GM18502 (cell line): ENCODE measurements around the gene RBP3.

Experiments used
- ATAC-seq: cut with Tn5 transposase; IDR thresholded peaks from one replicate; pipeline ENCODE4 v1.9.1; 2021; ENCODE audit warnings: mild to moderate bottlenecking; ENCODE audit not compliant: unreplicated experiment, poor library complexity

Gene RBP3

DNA sequence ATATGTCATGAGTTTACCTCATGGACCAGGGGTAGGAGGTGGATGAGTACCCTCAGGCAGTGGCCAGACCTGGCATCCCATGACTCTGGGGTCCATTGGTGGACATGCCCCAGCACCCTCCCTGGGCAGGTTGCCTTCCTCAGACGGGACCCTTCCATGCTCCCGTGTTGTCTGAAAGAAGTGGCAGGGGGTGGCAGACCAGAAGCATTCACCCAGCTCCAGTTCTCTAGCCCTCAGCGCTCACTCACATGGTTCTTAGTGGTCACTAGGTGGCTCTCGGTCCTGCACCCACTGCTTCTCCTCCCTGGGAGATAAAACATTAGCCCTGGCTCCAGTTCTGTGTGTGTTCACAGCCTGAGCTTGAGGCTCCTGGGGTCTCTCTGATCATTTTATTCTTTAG lies 6.0 kb downstream of the RBP3 start:
- ATAC-seq, result no peak

DNA sequence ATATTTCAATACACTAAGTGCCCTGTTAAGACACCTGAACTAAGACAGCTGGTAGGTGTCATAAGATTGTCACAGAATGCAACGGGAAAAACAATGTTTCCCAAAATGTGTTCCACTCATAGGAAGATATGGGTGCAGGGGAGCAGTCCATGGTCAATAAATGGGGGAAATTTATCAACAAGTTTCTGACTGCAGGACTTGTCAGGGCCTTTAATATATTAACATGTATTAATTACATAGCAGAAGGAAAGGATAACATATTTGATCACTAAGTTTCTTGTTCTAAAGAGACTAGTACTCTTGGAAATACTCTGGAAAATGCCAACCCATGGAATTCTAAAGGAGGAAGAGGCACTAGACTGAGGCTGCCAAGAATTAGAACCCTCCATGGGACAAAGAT lies 6.7 kb downstream of the RBP3 start:
- no peak for ATAC-seq

DNA sequence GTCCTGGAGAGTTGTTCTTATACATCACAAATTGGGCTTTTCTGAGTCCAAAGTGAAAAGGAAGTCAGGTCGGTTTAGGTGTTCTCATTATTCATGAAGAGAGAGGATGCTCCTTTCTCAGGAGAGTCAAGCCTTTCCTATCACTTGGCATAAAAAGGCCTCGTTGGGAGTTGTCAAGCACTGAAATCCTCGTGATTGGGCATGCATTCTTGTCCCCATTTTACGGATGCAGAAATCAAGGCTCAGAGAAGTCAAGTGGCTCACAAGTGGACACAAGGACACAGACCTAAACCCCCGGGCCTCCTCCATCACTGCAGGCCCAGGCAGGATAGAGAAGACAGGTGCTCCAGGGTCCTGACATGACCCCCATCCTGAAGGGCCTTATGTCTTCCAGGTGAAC lies 8.5 kb downstream of the RBP3 start:
- no peak for ATAC-seq

DNA sequence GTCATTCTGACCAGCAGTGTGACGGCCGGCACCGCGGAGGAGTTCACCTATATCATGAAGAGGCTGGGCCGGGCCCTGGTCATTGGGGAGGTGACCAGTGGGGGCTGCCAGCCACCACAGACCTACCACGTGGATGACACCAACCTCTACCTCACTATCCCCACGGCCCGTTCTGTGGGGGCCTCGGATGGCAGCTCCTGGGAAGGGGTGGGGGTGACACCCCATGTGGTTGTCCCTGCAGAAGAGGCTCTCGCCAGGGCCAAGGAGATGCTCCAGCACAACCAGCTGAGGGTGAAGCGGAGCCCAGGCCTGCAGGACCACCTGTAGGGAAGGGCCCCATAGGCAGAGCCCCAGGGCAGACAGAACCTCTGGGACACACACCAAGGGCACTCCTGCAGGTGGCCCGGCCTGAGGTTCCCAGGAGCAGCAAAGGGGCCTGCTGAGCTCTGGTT lies 9.0 kb downstream of the RBP3 start:
- ATAC-seq, result no peak

DNA sequence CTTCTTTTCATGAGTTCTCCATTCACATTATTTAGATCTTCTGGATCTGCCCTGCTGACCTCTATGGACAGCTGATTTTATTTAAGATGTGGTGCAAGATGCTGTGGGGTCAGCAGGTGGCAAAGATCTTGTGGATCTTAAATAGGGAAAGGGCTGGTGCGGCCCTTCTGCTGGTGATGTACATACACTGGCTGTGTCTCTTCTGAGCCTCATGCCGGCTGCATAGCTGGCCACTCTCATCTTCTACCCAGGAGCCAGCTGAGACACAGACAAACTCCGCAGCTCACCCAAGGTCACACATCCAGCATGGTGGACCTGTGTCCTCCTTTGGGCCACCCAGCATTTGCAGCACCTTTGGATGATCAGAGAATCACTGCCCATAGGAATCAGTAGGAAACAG lies 9.7 kb downstream of the RBP3 start:
- ATAC-seq, result no peak

DNA sequence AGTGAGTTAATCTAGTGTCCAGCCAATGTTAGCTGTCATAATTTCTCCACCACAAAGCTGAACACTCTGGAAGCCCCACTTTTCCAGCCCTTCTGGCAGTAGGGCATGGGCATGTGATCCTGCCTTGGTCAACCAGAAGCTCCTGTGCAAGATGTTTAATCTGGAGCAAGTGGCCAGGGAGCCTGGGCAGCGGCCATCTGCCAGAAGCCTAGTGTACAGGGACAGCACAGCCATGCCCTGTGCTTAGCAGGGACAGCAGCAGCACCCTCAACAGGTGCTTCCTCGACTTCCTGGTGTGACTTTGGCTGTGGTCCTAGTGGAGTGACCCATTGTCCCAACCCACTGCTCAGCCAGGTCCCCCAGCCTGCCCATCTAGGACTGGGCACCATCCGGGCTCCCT lies 10.3 kb downstream of the RBP3 start:
- no peak for ATAC-seq

DNA sequence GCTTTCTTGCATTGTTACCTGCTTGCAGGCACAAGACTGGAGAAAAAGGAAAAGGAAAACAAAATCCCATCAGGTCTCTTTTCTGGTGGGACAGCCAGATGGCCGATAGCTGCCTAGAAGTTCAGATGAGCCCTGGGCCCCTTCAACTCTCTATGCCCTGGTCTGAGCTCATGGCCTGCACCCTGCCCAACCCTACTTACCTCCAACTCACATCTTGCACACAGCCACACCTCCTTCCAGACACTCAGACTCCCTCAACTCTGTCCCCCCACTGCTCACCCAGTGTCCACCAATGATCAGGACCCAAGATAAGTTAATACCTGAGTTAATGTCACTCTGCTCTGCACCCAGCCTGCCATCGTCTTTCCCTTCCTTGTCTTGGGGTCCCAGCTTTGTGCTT lies 10.9 kb downstream of the RBP3 start:
- no peak for ATAC-seq

DNA sequence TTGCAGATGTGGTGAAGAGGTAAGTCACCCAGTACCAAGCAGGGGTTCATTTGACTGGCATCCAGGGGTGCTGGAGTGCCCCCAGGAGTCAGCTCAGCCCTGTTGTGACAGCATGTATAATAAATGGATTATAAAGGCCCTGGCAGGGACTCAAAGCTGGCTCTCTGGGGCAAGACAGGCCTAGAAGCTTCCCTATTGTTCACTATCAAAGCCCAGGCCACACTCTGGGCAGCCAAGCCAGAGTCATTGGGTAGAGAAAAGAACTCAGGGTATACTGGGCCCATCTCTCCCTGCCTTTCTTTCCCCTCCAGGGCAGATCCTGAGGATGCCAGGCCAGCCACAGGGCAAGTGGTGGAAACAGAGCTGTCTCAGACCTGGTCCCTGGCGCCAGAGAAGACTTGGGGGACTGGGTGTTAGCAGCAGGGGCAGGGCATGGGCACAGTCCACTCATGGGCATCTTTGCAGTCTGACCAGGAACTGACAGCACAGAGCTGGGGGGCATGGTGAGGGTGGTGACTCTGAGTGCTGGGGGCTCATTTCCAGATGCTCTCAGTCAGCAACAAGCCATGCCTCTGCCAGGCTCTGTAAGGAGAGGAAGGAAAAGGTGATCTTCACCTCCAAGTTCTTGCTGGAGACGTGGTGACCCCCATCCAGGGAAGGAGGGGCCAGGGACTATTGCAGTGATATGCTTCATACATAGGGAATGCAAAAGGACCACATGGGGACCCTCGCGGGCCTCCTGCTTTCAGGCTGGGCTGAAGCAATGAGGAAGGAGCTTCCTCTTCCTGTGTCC lies 11.7 kb downstream of the RBP3 start:
- ATAC-seq, result no peak

DNA sequence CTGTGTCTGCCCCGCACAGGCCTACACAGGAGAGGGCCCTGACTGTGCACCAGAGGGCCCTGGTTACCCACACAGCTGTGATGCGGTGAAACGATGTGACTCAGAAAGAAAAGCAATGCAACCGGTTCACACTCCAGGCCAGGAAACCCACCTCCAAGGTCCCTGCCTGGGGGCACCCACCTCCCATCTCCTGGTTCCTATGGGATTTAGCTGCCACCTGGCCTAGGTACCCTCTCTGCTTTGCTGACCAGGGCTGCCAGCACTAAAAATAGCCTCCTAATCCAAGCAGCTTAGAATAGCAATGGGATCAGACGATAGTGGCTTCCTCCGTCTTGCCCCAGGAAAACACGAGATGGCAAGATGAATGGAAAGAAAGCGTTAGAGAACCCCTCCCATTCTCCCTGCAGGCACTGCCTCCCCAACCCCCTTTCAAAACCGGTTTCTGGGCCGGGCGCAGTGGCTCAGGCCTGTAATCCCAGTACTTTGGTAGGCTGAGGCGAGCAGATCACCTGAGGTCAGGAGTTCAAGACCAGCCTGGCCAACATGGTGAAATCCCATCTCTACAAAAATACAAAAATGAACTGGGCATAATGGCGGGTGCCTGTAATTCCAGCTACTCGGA lies 12.4 kb downstream of the RBP3 start:
- no peak for ATAC-seq

DNA sequence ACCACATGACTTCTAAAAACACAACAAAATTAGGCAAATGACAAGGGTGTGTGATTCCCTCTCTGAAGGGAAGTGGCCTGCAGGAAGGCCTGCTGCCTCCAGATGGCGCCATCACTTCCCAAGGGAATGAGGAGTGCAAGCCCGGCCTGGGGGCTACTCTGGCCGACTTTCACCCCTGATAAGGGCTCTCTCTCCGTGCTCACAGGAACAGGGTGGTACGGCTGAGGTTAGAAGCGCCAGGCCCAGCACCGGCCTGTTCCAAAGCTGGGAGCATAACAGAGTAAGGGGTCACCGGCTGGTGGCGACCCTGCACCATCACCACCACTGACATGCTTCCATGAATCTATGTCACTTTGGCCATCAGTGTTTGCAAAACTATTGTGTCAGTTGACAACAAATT lies 13.1 kb downstream of the RBP3 start:
- ATAC-seq, result no peak

DNA sequence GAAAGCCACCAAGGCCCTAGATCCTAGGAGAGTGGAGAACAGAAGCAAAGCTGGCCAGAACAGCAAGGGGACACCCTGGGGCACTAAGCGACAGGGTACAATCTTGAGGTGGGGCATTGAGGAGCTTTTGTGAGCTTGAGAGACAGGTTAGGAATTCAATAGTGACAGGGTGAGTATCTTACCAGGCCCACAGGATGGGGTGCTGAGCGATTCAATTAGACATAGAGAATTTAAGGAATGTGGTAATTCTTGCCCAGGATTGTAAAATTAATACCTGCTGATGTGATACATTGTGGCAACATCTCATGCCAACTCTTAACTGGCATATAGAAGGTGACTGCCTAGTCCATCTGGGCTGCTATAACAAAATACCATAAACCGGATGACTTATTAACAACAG lies 14.0 kb downstream of the RBP3 start:
- ATAC-seq, result no peak

DNA sequence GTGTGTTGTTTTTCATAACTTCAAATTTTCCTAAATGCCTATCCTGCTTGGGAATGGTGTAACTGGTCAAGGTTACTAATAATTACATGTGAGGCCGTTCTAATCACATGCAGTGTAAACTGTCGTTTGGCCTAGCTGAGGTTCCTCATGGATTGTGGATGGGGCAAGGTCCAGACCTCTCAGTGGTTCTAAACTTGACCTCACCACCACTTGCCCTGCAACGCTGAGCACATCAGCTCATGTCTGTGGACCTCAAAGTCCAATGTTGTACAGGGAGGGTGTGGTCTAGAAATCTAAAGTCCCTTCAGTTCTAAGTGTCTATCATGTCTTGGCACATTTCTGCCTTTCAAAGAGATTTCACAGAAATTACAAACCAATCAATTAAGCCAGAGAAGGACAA lies 15.6 kb downstream of the RBP3 start:
- ATAC-seq, result no peak

DNA sequence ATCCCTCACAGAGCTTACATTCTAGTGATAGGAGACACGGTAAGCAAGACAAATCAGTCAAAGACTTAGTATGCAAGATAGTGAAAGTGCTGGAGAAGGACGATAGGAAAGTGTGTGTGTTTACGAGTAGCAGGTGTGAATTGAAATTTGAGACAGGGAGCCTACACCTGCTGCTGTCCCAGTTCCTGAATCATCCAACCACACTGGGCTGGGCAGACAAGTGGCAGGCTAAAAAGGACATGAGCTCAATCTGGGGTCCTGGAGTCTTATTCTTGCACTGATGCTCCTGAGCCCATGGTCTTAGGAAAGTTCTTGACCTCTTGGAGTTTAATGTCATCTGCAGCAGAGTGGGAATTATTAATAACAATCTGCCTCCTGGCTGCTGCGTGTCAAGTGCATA lies 16.2 kb downstream of the RBP3 start:
- ATAC-seq, result no peak

DNA sequence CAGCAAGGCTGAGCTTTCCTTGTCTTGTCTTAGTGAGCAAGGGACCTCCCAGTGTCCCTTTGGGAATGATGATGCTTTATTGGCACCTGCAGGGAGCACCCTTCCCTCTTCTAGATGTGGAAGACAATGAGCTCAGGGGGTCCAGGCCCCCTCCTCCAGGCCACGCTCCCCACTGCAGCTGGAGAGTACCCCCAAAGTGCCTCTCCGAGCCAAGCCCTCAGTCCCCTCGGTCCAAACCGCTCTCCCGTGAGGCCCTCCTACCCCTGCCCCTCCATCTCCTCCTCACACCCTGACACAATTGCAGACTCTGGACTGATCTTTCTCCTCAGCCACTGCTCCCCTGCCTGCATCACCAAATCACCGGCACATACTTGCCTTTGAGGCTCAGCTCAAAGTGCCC lies 16.7 kb downstream of the RBP3 start:
- ATAC-seq, result no peak

DNA sequence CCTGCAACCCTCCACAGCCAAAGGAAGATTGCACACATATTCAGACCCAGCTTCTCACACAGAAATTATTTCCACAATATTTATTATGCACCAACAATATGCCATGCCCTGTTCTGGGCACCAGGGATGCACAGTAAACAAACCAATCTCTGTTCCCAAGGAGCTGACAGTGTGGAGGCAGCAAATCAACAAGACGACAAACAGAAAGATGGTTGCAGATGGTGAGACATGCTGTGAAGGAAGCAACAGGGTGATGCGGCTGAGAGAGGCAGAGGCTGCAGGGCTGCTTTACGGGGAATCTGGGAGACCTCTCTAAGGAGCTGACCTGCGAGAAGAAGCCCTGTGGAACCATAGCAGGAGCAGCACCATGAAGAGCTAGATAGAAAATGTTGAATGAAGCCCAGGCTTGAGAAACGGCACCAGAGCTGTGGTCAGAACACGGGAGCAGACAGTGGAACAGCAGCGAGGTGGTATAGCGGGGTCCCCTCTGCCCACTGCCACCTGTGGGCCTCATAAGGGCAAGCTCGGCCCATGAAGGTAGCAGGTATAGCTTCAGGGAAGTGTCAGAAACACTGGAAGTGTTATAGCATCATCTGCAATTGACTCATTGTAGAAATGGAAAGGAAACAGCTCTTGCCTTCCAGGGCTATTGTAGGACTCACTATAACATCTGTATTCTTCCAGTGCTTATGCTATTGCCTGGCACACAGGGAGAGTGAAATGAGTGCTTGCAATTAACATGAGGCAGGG lies 17.4 kb downstream of the RBP3 start:
- ATAC-seq, result no peak

DNA sequence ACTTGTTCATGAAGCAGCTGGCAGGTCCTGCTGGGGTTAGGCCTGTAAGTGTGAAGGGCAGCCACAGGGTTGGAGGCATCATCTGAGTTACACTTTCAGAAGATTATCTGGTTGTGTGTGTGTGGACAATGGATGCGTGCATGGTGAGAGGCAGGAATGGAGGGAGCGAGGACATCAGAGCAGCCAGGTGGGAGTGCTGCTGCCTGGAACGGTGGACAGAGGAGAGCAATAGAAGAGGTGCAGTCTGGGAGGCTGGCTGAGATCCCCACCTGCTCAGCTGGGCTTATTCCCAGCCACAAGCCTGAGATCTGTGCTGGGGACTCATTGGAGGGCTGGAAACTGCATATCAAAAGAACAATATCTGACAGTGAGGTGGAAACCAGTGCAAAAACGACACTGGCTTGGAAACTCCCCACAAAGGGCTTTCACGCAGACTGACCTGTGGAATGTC lies 18.0 kb downstream of the RBP3 start:
- ATAC-seq, result no peak

DNA sequence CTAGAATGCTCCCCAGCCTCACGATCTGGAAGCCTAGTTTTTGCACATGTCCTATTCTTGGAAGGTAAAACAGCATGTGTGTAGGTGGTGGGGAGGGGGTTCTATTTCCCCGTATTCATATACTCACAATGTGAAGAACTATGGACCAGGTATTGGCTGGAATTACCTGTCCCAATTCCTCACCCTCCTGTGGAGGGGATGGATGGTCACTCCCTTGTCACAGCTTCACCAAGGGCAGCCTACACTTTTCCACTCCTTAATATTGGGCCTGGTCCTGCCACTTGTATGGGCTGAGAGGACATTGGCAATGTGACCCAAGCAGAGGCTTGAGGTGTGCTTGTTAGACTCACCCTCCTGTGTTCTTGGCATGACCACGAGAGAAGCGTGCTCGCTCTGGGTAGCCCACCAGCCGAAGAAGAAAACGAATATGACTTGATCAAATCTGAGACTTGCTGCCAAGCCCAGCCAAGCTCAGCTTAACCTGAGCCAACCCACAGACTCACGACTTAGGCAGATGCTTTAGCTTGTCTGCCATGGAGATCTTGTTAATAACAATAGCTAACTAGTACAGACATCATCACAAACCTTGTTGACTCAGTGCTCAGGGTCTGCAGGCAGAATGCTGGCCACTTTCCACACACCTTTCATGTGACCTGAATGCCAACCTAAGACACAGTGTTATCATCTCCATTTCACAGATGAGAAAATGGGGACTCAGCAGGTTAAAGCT lies 18.7 kb downstream of the RBP3 start:
- no peak for ATAC-seq

DNA sequence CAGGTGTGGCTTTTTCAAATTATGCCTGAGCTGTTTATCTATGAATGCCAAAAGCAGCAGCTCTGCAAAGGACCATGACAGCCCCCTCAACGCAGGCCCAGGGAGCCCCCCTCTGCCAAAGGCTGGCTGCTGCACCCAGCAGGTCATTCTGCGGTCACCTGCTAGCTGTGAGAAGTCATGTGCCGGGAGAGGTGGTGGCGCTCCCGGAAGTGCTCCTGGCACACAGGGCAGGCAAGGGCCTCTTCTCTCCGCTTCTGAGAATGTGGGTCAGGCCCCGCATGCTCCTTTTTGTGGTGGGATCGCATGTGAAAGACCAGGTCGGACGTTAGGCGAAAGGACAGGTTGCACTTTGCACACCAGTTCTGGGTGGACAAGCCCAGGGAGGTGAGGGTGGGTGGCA lies 19.5 kb downstream of the RBP3 start:
- no peak for ATAC-seq

DNA sequence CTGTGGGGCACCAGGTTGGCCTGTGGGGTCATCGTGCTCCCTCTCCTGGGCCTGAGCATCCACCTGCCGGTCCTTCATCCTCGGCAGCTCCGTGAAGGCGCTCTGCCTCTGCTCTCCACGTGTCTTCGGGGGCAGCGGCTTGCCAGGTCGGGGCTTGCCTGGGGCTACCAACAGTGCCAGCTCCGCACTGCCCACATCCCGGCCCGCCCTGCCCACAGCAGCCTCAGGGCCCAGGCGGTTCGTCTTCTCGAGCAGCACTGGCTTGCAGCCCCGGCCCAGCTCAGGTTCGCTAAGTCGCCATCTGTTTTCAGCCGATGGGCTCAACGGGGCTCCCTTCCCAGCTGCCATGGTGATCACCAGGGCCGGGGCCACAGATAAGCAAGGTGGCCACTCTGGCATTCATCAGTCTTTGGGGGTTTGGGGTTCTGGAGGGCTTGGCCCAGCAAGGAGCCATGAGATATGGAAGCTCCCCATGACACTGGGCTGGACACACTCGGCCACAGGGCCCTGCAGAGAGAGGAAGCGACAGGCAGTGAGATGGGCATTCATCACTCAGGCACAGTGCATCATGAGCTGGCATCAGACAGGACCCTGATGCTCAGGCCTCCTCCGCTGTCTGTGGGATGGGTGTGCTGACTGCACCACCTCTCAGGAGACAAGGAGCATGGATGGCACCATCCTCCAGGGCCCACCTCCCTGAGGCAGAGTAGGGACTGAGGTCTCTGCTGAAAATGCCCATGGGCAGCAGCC lies 20.4 kb downstream of the RBP3 start:
- ATAC-seq, result no peak

DNA sequence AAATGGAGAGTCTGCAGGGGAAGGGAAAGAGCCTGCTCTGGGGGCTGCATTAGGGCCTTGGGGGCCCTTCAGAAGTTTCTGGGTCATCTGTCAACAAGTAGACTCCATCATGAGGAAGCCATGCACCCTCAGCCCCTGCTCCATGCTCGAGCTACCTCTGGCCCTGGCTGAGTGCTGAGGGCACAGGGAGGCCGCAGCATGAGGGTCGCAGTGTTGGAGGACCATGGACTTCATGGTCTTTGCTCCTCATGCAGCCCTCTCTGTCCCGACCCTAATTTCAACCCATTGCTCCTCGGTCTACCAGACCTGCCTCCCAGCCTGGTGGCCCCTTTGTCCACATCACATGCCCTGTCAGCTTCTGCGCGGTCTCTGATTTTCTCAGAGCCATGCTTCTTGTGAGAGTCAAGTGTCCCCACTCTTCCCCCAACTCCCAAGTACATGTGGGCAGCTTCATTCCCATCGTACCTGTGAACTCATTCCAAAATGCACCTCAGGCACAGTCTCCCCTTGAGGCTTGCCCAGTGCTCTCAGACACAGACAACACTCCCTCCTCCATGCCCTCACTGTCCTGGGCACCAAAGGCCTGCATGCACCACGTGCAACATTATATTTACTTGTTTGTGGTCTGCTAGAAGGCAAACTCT lies 21.2 kb downstream of the RBP3 start:
- ATAC-seq, result no peak
